ENCODE results near the gene DCP2.
"Not testable (repeated sequence)": the region's sequence is repeated elsewhere in the genome, so short reads cannot be mapped to it uniquely, and the experiment has no call there.

DCP2 gene

GRCh38 chr5:112956606-112957005 lies 20.0 kb upstream of the DCP2 start:
- Histone ChIP-seq H3F3A (ENCODE audit: insufficient read depth, low read length) (no peaks in the 10 kb centered on the region), H3K79me2 (ENCODE audit: insufficient read depth, low read length) (no peaks in the 10 kb centered on the region), H4K20me1 (ENCODE audit: insufficient read depth, low read length) (no peaks in the 10 kb centered on the region), H3K4me1 (ENCODE audit: insufficient read depth, low read length, severe bottlenecking) (peaks cover 9% of the 10 kb centered on the region), H3K9ac (ENCODE audit: low read length) (no peak overlapping the region), H3K27ac (ENCODE audit: low read depth, low read length, poor library complexity, severe bottlenecking) (no peak overlapping the region), H2AFZ (ENCODE audit: low read length) (no peak overlapping the region), H3K27me3 (ENCODE audit: insufficient read depth, low read length) (no peaks in the 10 kb centered on the region), H3K36me3 (ENCODE audit: insufficient read depth, low read length) (no peaks in the 10 kb centered on the region), H3K9me3 (ENCODE audit: low read length) (no peaks in the 10 kb centered on the region), H3K4me2 (ENCODE audit: low read length) (no peak overlapping the region), H3K4me3 (ENCODE audit: low read depth, low read length, poor library complexity, severe bottlenecking) (no peak overlapping the region), H3K9me2 (ENCODE audit: low read depth, low read length) (no peaks in the 10 kb centered on the region)
- TF ChIP-seq CTCF (IDR thresholded peaks at IDR 0.05; ENCODE audit: low read length) (no peak), EZH2 (IDR thresholded peaks at IDR 0.05; ENCODE audit: borderline replicate concordance, low read length) (no peak)

GRCh38 chr5:112957036-112957808 lies 19.4 kb upstream of the DCP2 start:
- Histone ChIP-seq H3K4me2 (ENCODE audit: low read length) (no peak overlapping the region), H3K4me1 (ENCODE audit: insufficient read depth, low read length, severe bottlenecking) (peaks cover 9% of the 10 kb centered on the region), H3K36me3 (ENCODE audit: insufficient read depth, low read length) (no peaks in the 10 kb centered on the region), H3K9me3 (ENCODE audit: low read length) (no peaks in the 10 kb centered on the region), H2AFZ (ENCODE audit: low read length) (no peak overlapping the region), H3K27me3 (ENCODE audit: insufficient read depth, low read length) (no peaks in the 10 kb centered on the region), H3F3A (ENCODE audit: insufficient read depth, low read length) (no peaks in the 10 kb centered on the region), H3K9ac (ENCODE audit: low read length) (no peak overlapping the region), H3K9me2 (ENCODE audit: low read depth, low read length) (no peaks in the 10 kb centered on the region), H3K4me3 (ENCODE audit: low read depth, low read length, poor library complexity, severe bottlenecking) (no peak overlapping the region), H4K20me1 (ENCODE audit: insufficient read depth, low read length) (no peaks in the 10 kb centered on the region), H3K27ac (ENCODE audit: low read depth, low read length, poor library complexity, severe bottlenecking) (no peak overlapping the region), H3K79me2 (ENCODE audit: insufficient read depth, low read length) (no peaks in the 10 kb centered on the region)
- no peak for TF ChIP-seq EZH2 (IDR thresholded peaks at IDR 0.05; ENCODE audit: borderline replicate concordance, low read length)
- no peak for TF ChIP-seq CTCF (IDR thresholded peaks at IDR 0.05; ENCODE audit: low read length)

GRCh38 chr5:112958093-112959088 lies 18.2 kb upstream of the DCP2 start:
- H3K27me3 ChIP-seq (ENCODE audit: insufficient read depth, low read length), result no peaks in the 10 kb centered on the region
- peaks cover 9% of the 10 kb centered on the region for H3K4me1 ChIP-seq (ENCODE audit: insufficient read depth, low read length, severe bottlenecking)
- no peaks in the 10 kb centered on the region for H4K20me1 ChIP-seq (ENCODE audit: insufficient read depth, low read length)
- H3K79me2 ChIP-seq (ENCODE audit: insufficient read depth, low read length), result no peaks in the 10 kb centered on the region
- no peak overlapping the region for H2AFZ ChIP-seq (ENCODE audit: low read length)
- H3F3A ChIP-seq (ENCODE audit: insufficient read depth, low read length), result no peaks in the 10 kb centered on the region
- H3K4me3 ChIP-seq (ENCODE audit: low read depth, low read length, poor library complexity, severe bottlenecking), result no peak overlapping the region
- TF ChIP-seq EZH2 (IDR thresholded peaks at IDR 0.05; ENCODE audit: borderline replicate concordance, low read length) (no peak), CTCF (IDR thresholded peaks at IDR 0.05; ENCODE audit: low read length) (no peak)
- no peak overlapping the region; the same call in 1 of the 2 replicates for H3K4me2 ChIP-seq (ENCODE audit: low read length)
- no peaks in the 10 kb centered on the region for H3K36me3 ChIP-seq (ENCODE audit: insufficient read depth, low read length)
- H3K9me3 ChIP-seq (ENCODE audit: low read length), result no peaks in the 10 kb centered on the region
- no peak overlapping the region for H3K9ac ChIP-seq (ENCODE audit: low read length)
- H3K9me2 ChIP-seq (ENCODE audit: low read depth, low read length), result no peaks in the 10 kb centered on the region
- no peak overlapping the region for H3K27ac ChIP-seq (ENCODE audit: low read depth, low read length, poor library complexity, severe bottlenecking)

GRCh38 chr5:112959872-112960271 lies 16.7 kb upstream of the DCP2 start:
- H3K9ac ChIP-seq (ENCODE audit: low read length); H3K36me3 ChIP-seq (ENCODE audit: insufficient read depth, low read length); H4K20me1 ChIP-seq (ENCODE audit: insufficient read depth, low read length); H3K4me2 ChIP-seq (ENCODE audit: low read length); H3F3A ChIP-seq (ENCODE audit: insufficient read depth, low read length); H2AFZ ChIP-seq (ENCODE audit: low read length); H3K79me2 ChIP-seq (ENCODE audit: insufficient read depth, low read length); H3K27ac ChIP-seq (ENCODE audit: low read depth, low read length, poor library complexity, severe bottlenecking); H3K4me3 ChIP-seq (ENCODE audit: low read depth, low read length, poor library complexity, severe bottlenecking); H3K27me3 ChIP-seq (ENCODE audit: insufficient read depth, low read length); H3K9me2 ChIP-seq (ENCODE audit: low read depth, low read length); H3K9me3 ChIP-seq (ENCODE audit: low read length): not testable (repeated sequence)
- peaks cover 15% of the 10 kb centered on the region for H3K4me1 ChIP-seq (ENCODE audit: insufficient read depth, low read length, severe bottlenecking)

All from OCI-LY1 (cell line).